Right hindlimb (tissue), 1 donor: ENCODE measurements around the gene DKK3.
"Not testable (repeated sequence)": the region's sequence is repeated elsewhere in the genome, so short reads cannot be mapped to it uniquely, and the experiment has no call there.

ENCODE experiments used
- DNase-seq: peaks from one replicate; pipeline ENCODE4 v3.0.0-alpha.2; 2018

Gene DKK3

GRCh38 chr11:12007769-12008737 lies at the start of gene DKK3:
TSS of gene DKK3 (minus strand) at chr11:12008626. CDS start at chr11:12008582, 44 bp downstream.
- DNase-seq = peak; percentile 50

GRCh38 chr11:12057299-12057980 lies 49.0 kb upstream of the DKK3 start:
- no peak for DNase-seq

- DNase-seq = no peak
Measured at GRCh38 chr11:12056119-12056518, 47.7 kb upstream of the DKK3 start.

GRCh38 chr11:12053606-12054361 lies 45.4 kb upstream of the DKK3 start:
- DNase-seq = no peak

GRCh38 chr11:12052676-12053605 lies 44.5 kb upstream of the DKK3 start:
- DNase-seq = no peak

GRCh38 chr11:12051287-12051662 lies 42.8 kb upstream of the DKK3 start:
- no peak for DNase-seq

GRCh38 chr11:12050470-12051286 lies 42.3 kb upstream of the DKK3 start:
- DNase-seq = no peak

- DNase-seq = no peak
Measured at GRCh38 chr11:12048936-12049790, 40.7 kb upstream of the DKK3 start.

- DNase-seq = no peak
Measured at GRCh38 chr11:12046636-12047236, 38.3 kb upstream of the DKK3 start.

GRCh38 chr11:12045914-12046635 lies 37.6 kb upstream of the DKK3 start:
- no peak for DNase-seq

- DNase-seq = no peak
Measured at GRCh38 chr11:12044799-12045198, 36.4 kb upstream of the DKK3 start.

- peak; percentile 90 for DNase-seq
Measured at GRCh38 chr11:12043959-12044791, 35.7 kb upstream of the DKK3 start.

GRCh38 chr11:12043221-12043620 lies 34.8 kb upstream of the DKK3 start:
- DNase-seq = no peak

GRCh38 chr11:12042215-12042676 lies 33.8 kb upstream of the DKK3 start:
- DNase-seq = no peak

GRCh38 chr11:12040719-12041118 lies 32.3 kb upstream of the DKK3 start:
- DNase-seq = not testable (repeated sequence)

- no peak for DNase-seq
Measured at GRCh38 chr11:12032968-12033367, 24.5 kb upstream of the DKK3 start.

- no peak for DNase-seq
Measured at GRCh38 chr11:12031856-12032544, 23.6 kb upstream of the DKK3 start.
